Ishikawa (cell line): ENCODE measurements around the gene RPTN.

Experiments used
- NFIC ChIP-seq: IDR thresholded peaks from 2 replicates; pipeline ENCODE4 v1.6.1; 2012
- ZBTB7A ChIP-seq: IDR thresholded peaks from 2 replicates; pipeline ENCODE4 v1.6.1; 2012; ENCODE audit warnings: low read depth

DNA sequence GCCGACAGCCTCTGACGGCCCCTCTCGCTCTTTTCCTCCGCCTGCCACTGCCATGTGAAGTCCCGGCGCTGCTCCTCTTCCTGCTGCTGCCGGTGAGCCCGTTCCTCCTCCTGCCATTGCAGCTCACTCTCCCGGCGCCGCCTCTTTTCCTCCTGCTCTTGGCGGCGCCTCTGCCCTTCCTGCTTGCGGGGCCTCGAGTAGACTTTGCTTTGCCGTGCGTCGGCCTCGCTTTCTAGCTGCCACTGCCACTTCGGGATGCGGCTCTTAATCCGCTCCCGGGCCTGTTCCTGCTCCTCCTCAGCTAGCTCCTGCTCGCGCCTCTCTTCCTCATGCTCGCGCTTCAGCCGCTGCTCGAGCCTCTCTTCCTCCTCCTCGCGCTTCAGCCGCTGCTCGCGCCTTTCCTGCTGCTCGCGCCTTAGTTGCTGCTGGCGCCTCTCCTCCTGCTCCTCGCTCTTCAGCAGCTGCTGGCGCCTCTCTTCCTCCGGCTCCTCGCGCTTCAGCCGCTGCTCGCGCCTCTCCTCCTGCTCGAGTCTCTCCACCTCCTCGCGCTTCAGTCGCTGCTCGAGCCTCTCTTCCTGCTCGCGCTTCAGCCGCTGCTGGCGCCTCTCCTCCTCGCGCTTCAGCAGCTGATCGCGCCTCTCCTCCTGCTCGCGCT lies 48.0 kb downstream of the RPTN start:
- no peak for TF ChIP-seq ZBTB7A
- no peak for TF ChIP-seq NFIC
